VCaP (cell line): ENCODE data around the gene UBE2V1.
"Not testable (repeated sequence)": the region's sequence is repeated elsewhere in the genome, so short reads cannot be mapped to it uniquely, and the experiment has no call there.

Source experiments
- H3K27ac ChIP-seq: fragments of 450-650 bp; 2 replicates; pipeline ENCODE4 v1.5.1; 2017
- CTCF ChIP-seq: fragments of 450-650 bp; conservative IDR thresholded peaks from 2 replicates; pipeline ENCODE4 v1.5.1; 2017; ENCODE audit warnings: mild to moderate bottlenecking, moderate library complexity

UBE2V1 gene

GRCh38 chr20:50141018-50141675 lies 28.2 kb upstream of the UBE2V1 start:
- peak overlapping the region; percentile 75 for H3K27ac ChIP-seq

GRCh38 chr20:50140339-50140859 lies 27.4 kb upstream of the UBE2V1 start:
- no peak overlapping the region for H3K27ac ChIP-seq
- TF ChIP-seq CTCF = no peak

More at GRCh38 chr20:50141018-50141675, 28.2 kb upstream of the UBE2V1 start:
- no peak for TF ChIP-seq CTCF

- peak overlapping the region; percentile 16 for H3K27ac ChIP-seq
- no peak for TF ChIP-seq CTCF
Measured at GRCh38 chr20:50138479-50139393, 25.8 kb upstream of the UBE2V1 start.

GRCh38 chr20:50138120-50138478 lies 25.1 kb upstream of the UBE2V1 start:
- TF ChIP-seq CTCF = no peak
- H3K27ac ChIP-seq = peak overlapping the region; percentile 16

GRCh38 chr20:50137702-50138101 lies 24.8 kb upstream of the UBE2V1 start:
- H3K27ac ChIP-seq = peak overlapping the region; percentile 16

- TF ChIP-seq CTCF = no peak
- H3K27ac ChIP-seq = peak overlapping the region; percentile 16
Measured at GRCh38 chr20:50136822-50137599, 24.1 kb upstream of the UBE2V1 start.

- not testable (repeated sequence) for H3K27ac ChIP-seq
Measured at GRCh38 chr20:50135157-50135556, 22.2 kb upstream of the UBE2V1 start.
